HL-60 (cell line): ENCODE results near the gene REEP1.

Experiments
- CTCF ChIP-seq: IDR thresholded peaks from one replicate; pipeline ENCODE4 v1.5.1; 2011; ENCODE audit warnings: low read length, control low read depth, inconsistent platforms; ENCODE audit not compliant: insufficient read depth
- REST ChIP-seq: IDR thresholded peaks from 2 replicates; pipeline ENCODE4 v1.6.1; 2012; ENCODE audit warnings: low read depth; ENCODE audit not compliant: insufficient replicate concordance

- no peak for TF ChIP-seq REST
- TF ChIP-seq CTCF, result no peak
Observed at GRCh38 chr2:86274918-86275275, 62.5 kb downstream of the REEP1 start.
